ENCODE measurements around the gene KRTAP1-1.

- TF ChIP-seq, protein P1, sequence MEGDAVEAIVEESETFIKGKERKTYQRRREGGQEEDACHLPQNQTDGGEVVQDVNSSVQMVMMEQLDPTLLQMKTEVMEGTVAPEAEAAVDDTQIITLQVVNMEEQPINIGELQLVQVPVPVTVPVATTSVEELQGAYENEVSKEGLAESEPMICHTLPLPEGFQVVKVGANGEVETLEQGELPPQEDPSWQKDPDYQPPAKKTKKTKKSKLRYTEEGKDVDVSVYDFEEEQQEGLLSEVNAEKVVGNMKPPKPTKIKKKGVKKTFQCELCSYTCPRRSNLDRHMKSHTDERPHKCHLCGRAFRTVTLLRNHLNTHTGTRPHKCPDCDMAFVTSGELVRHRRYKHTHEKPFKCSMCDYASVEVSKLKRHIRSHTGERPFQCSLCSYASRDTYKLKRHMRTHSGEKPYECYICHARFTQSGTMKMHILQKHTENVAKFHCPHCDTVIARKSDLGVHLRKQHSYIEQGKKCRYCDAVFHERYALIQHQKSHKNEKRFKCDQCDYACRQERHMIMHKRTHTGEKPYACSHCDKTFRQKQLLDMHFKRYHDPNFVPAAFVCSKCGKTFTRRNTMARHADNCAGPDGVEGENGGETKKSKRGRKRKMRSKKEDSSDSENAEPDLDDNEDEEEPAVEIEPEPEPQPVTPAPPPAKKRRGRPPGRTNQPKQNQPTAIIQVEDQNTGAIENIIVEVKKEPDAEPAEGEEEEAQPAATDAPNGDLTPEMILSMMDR (conservative IDR thresholded peaks at IDR 0.05 in 1 of 2, IDR thresholded peaks at IDR 0.05 in 1 of 2; ENCODE audit: low read depth in 1 of 2, low read length in 2 of 2): no peak
- no peak for TF ChIP-seq EZH2 (IDR thresholded peaks at IDR 0.05; ENCODE audit: low read length, missing control alignments)
These were observed 11.3 kb upstream of the KRTAP1-1 start for GRCh38 chr17:41052566-41052965.
